GM23248 (cell line): ENCODE data around the gene C1QTNF9. TPM values are rescaled to one million over a fixed set of nuclear protein-coding genes. Genes with fewer than 3 reads are reported as not detected.
A peak's percentile ranks its signal among the peaks of the same experiment; 100 is the strongest.

ENCODE experiments used
- DNase-seq: peaks from one replicate; pipeline ENCODE4 v3.0.0-alpha.2; 2015
- H2AFZ ChIP-seq: fragments of 200-600 bp; sonication (generic); 2 replicates; pipeline ENCODE4 v1.6.1; 2016; ENCODE audit warnings: antibody characterized with exemption
- H3F3A ChIP-seq: fragments of 200-600 bp; sonication (generic); 2 replicates; pipeline ENCODE4 v1.6.1; 2016; ENCODE audit warnings: mild to moderate bottlenecking, antibody characterized with exemption, mixed run types; ENCODE audit not compliant: insufficient read depth
- H3K27ac ChIP-seq: fragments of 200-600 bp; sonication (generic); 2 replicates; pipeline ENCODE4 v1.5.1; 2016; ENCODE audit warnings: mild to moderate bottlenecking
- H3K27me3 ChIP-seq: fragments of 200-600 bp; sonication (generic); replicated peaks from 2 replicates; pipeline ENCODE4 v1.6.1; 2016; ENCODE audit warnings: mild to moderate bottlenecking; ENCODE audit not compliant: insufficient read depth
- H3K36me3 ChIP-seq: fragments of 200-600 bp; sonication (generic); 2 replicates; pipeline ENCODE4 v1.6.1; 2016; ENCODE audit warnings: low read depth, mild to moderate bottlenecking
- H3K4me1 ChIP-seq: fragments of 200-600 bp; sonication (generic); 2 replicates; pipeline ENCODE4 v1.6.1; 2016; ENCODE audit warnings: mild to moderate bottlenecking; ENCODE audit not compliant: insufficient read depth
- H3K4me2 ChIP-seq: fragments of 200-600 bp; sonication (generic); one replicate; pipeline ENCODE4 v1.6.1; 2016; ENCODE audit warnings: mild to moderate bottlenecking; ENCODE audit not compliant: unreplicated experiment
- H3K4me3 ChIP-seq: fragments of 200-600 bp; sonication (generic); 2 replicates; pipeline ENCODE4 v1.5.1; 2016; ENCODE audit warnings: mild to moderate bottlenecking
- H3K79me2 ChIP-seq: fragments of 200-600 bp; sonication (generic); 2 replicates; pipeline ENCODE4 v1.6.1; 2016; ENCODE audit warnings: mild to moderate bottlenecking; ENCODE audit not compliant: insufficient read depth
- H3K9ac ChIP-seq: fragments of 200-600 bp; sonication (generic); 2 replicates; pipeline ENCODE4 v1.6.1; 2016; ENCODE audit warnings: mild to moderate bottlenecking
- H3K9me2 ChIP-seq: fragments of 200-600 bp; sonication (generic); 2 replicates; pipeline ENCODE4 v1.6.1; 2016; ENCODE audit warnings: mixed run types, mild to moderate bottlenecking, moderate library complexity; ENCODE audit not compliant: insufficient read depth
- H3K9me3 ChIP-seq: fragments of 200-600 bp; sonication (generic); one replicate; pipeline ENCODE4 v1.6.1; 2017; ENCODE audit warnings: low read depth
- H4K20me1 ChIP-seq: fragments of 200-600 bp; sonication (generic); 2 replicates; pipeline ENCODE4 v1.6.0; 2016; ENCODE audit not compliant: insufficient read depth
- EZH2 ChIP-seq: fragments of 200-600 bp; sonication (generic); IDR thresholded peaks from 2 replicates; pipeline ENCODE4 v1.6.1; 2018; ENCODE audit warnings: antibody characterized with exemption, mild to moderate bottlenecking; ENCODE audit not compliant: insufficient read depth, poor library complexity, severe bottlenecking
- EZH2phosphoT487 ChIP-seq: fragments of 200-600 bp; sonication (generic); IDR thresholded peaks from 2 replicates; pipeline ENCODE4 v1.6.1; 2018; ENCODE audit warnings: antibody characterized with exemption, moderate library complexity, mild to moderate bottlenecking, low read depth; ENCODE audit not compliant: insufficient read depth
- WGBS, 2 experiments: methylation state at CpG; one replicate each; pipeline ENCODE4 v1.1.6; 2015 to 2017; ENCODE audit warnings: low lambda C conversion rate in 2 of 2, low coverage in 1 of 2; ENCODE audit errors: missing lambda C conversion rate in 2 of 2; 5-methylcytosine and 5-hydroxymethylcytosine counted together
- in situ Hi-C: fragments of 300-500 bp; cut with MboI; formaldehyde crosslinking; loops from 2 replicates; pipeline ENCODE4 v1.15.0; 2020
- polyA plus RNA-seq: library from polyadenylated mRNA; unstranded; fragments of >200 nt; fragmentation: Nextera tagmentation; extraction: Ambion mirVana; gene quantifications from 2 replicates; pipeline ENCODE4 v1.2.1, GENCODE V29; 2016
- total RNA-seq: library from RNA; depleted of rRNA; stranded (reverse); fragments of >200 nt; shearing (Covaris generic); gene quantifications from 2 replicates; pipeline ENCODE4 v1.2.3, GENCODE V29; 2014

Gene C1QTNF9
- total and polyA plus RNA-seq, 2 experiments from 2014 or later = 0.10 TPM; not detected in 1

- Histone ChIP-seq H3K27ac (no peak overlapping the region), H3K27me3 (no peaks in the 10 kb centered on the region), H3K9ac (no peak overlapping the region), H3F3A (no peaks in the 10 kb centered on the region), H3K9me3 (no peaks in the 10 kb centered on the region), H3K4me1 (no peaks in the 10 kb centered on the region), H2AFZ (no peak overlapping the region), H4K20me1 (no peaks in the 10 kb centered on the region), H3K4me3 (no peak overlapping the region), H3K36me3 (no peaks in the 10 kb centered on the region), H3K9me2 (no peaks in the 10 kb centered on the region), H3K79me2 (no peaks in the 10 kb centered on the region), H3K4me2 (no peak overlapping the region)
- TF ChIP-seq EZH2phosphoT487 (no peak), EZH2 (no peak)
- DNase-seq = no peak
- in situ Hi-C loops = no loop called here
- 81 to 86% methylated on average over 22 to 35 of the region's 35 CpGs for WGBS, 2 experiments
These were observed 30.7 kb downstream of the C1QTNF9 start for GRCh38 chr13:24339937-24340607.

- 89 to 92% methylated on average over 20 to 25 of the region's 26 CpGs for WGBS, 2 experiments
- no peak overlapping the region for H2AFZ ChIP-seq
- no peak overlapping the region for H3K27ac ChIP-seq
- no peaks in the 10 kb centered on the region for H3F3A ChIP-seq
- no peaks in the 10 kb centered on the region for H3K27me3 ChIP-seq
- no peaks in the 10 kb centered on the region for H3K4me1 ChIP-seq
- no peaks in the 10 kb centered on the region for H3K9me2 ChIP-seq
- H3K9ac ChIP-seq = no peak overlapping the region
- H3K4me2 ChIP-seq = no peak overlapping the region
- no peak for TF ChIP-seq EZH2
- no peak for TF ChIP-seq EZH2phosphoT487
- DNase-seq = no peak
- H3K4me3 ChIP-seq = no peak overlapping the region
- no peaks in the 10 kb centered on the region for H3K36me3 ChIP-seq
- H4K20me1 ChIP-seq = no peaks in the 10 kb centered on the region
- in situ Hi-C loops = no loop called here
- no peaks in the 10 kb centered on the region for H3K9me3 ChIP-seq
- no peaks in the 10 kb centered on the region for H3K79me2 ChIP-seq
These were observed 31.2 kb downstream of the C1QTNF9 start for GRCh38 chr13:24340608-24340955.

GRCh38 chr13:24341439-24341838 lies 32.1 kb downstream of the C1QTNF9 start:
- H4K20me1 ChIP-seq = no peaks in the 10 kb centered on the region
- no peaks in the 10 kb centered on the region for H3K9me3 ChIP-seq
- no peak overlapping the region for H3K27ac ChIP-seq
- no peak overlapping the region for H2AFZ ChIP-seq
- 43 to 46% methylated on average over 3 of the region's 3 CpGs for WGBS, 2 experiments
- no peaks in the 10 kb centered on the region for H3K4me1 ChIP-seq
- in situ Hi-C loops = no loop called here
- H3K27me3 ChIP-seq = no peaks in the 10 kb centered on the region
- H3K36me3 ChIP-seq = no peaks in the 10 kb centered on the region
- H3K9me2 ChIP-seq = no peaks in the 10 kb centered on the region
- no peak for TF ChIP-seq EZH2
- TF ChIP-seq EZH2phosphoT487 = no peak
- no peaks in the 10 kb centered on the region for H3F3A ChIP-seq
- no peak overlapping the region for H3K4me2 ChIP-seq
- no peak overlapping the region for H3K9ac ChIP-seq
- DNase-seq = peak; percentile 34
- no peak overlapping the region for H3K4me3 ChIP-seq
- H3K79me2 ChIP-seq = no peaks in the 10 kb centered on the region

- Histone ChIP-seq H3K27ac (no peak overlapping the region), H3K27me3 (no peaks in the 10 kb centered on the region), H3K9me2 (no peaks in the 10 kb centered on the region), H3K4me3 (no peak overlapping the region), H2AFZ (no peak overlapping the region), H3K4me1 (no peaks in the 10 kb centered on the region), H3K36me3 (no peaks in the 10 kb centered on the region), H4K20me1 (no peaks in the 10 kb centered on the region), H3K79me2 (no peaks in the 10 kb centered on the region), H3K4me2 (no peak overlapping the region), H3K9ac (no peak overlapping the region), H3F3A (no peaks in the 10 kb centered on the region), H3K9me3 (no peaks in the 10 kb centered on the region)
- no peak for TF ChIP-seq EZH2
- no peak for TF ChIP-seq EZH2phosphoT487
- 74 to 75% methylated on average over 5 of the region's 5 CpGs for WGBS, 2 experiments
- no peak for DNase-seq
- in situ Hi-C loops = no loop called here
These were observed 39.0 kb downstream of the C1QTNF9 start for GRCh38 chr13:24348385-24348784.
